ENCODE results near the gene CNNM4.

Gene CNNM4

GRCh38 chr2:96859099-96859649 lies 98.5 kb downstream of the CNNM4 start:
- no peak for DNase-seq (ENCODE audit: low spot score)

- no peak for DNase-seq (ENCODE audit: low spot score)
Measured at GRCh38 chr2:96859681-96860064, 99.0 kb downstream of the CNNM4 start.

- no peak for DNase-seq (ENCODE audit: low spot score)
Measured at GRCh38 chr2:96860065-96861029, 99.6 kb downstream of the CNNM4 start.

- no peak for DNase-seq (ENCODE audit: low spot score)
Measured at GRCh38 chr2:96861074-96861473, 100.4 kb downstream of the CNNM4 start.
